Activated effector memory CD4-positive, alpha-beta T cell treated with Interleukin-2 at 50 U/mL for 16 hours (primary cell): ENCODE results near the gene KCTD20.
A peak's percentile ranks its signal among the peaks of the same experiment; 100 is the strongest.
"Not testable (repeated sequence)": the region's sequence is repeated elsewhere in the genome, so short reads cannot be mapped to it uniquely, and the experiment has no call there.

Experiments
- DNase-seq: peaks from one replicate; pipeline ENCODE4 v3.0.0-alpha.2; 2020

KCTD20 gene

GRCh38 chr6:36442671-36443470 lies at the start of gene KCTD20, which contains the start of gene PXT1:
TSS of gene KCTD20 (plus strand) at chr6:36443000. CDS start at chr6:36470098, 27,098 bp downstream.
TSS of gene PXT1 (minus strand) at chr6:36442854. CDS start at chr6:36426082, 16,772 bp downstream.
- peak; percentile 76 for DNase-seq

- no peak for DNase-seq
Measured at GRCh38 chr6:36399970-36400369, 42.8 kb upstream of the KCTD20 start.

GRCh38 chr6:36402481-36402880 lies 40.3 kb upstream of the KCTD20 start:
- DNase-seq, result no peak

GRCh38 chr6:36404164-36404563 lies 38.6 kb upstream of the KCTD20 start:
- DNase-seq, result no peak

- not testable (repeated sequence) for DNase-seq
Measured at GRCh38 chr6:36409718-36410117, 33.1 kb upstream of the KCTD20 start.

- no peak for DNase-seq
Measured at GRCh38 chr6:36413489-36414480, 29.0 kb upstream of the KCTD20 start.

GRCh38 chr6:36414481-36414880 lies 28.3 kb upstream of the KCTD20 start:
- DNase-seq, result no peak

- DNase-seq, result no peak
Measured at GRCh38 chr6:36418558-36418957, 24.2 kb upstream of the KCTD20 start.

GRCh38 chr6:36419310-36419709 lies 23.5 kb upstream of the KCTD20 start:
- no peak for DNase-seq

- no peak for DNase-seq
Measured at GRCh38 chr6:36422714-36423100, 20.1 kb upstream of the KCTD20 start.

- peak; percentile 97 for DNase-seq
Measured at GRCh38 chr6:36423101-36423824, 19.5 kb upstream of the KCTD20 start.

GRCh38 chr6:36426622-36427021 lies 16.2 kb upstream of the KCTD20 start:
- DNase-seq, result no peak

GRCh38 chr6:36428911-36429310 lies 13.9 kb upstream of the KCTD20 start:
- DNase-seq, result no peak

GRCh38 chr6:36430351-36430750 lies 12.4 kb upstream of the KCTD20 start:
- no peak for DNase-seq

GRCh38 chr6:36431197-36431596 lies 11.6 kb upstream of the KCTD20 start:
- DNase-seq, result no peak

GRCh38 chr6:36432151-36432671 lies 10.6 kb upstream of the KCTD20 start:
- DNase-seq, result no peak

GRCh38 chr6:36436466-36436865 lies 6.3 kb upstream of the KCTD20 start:
- no peak for DNase-seq

- DNase-seq, result peak; percentile 64
Measured at GRCh38 chr6:36441307-36441894, 1.4 kb upstream of the KCTD20 start.

GRCh38 chr6:36442103-36442670 lies 613 bp upstream of the KCTD20 start:
- no peak for DNase-seq

- DNase-seq, result peak; percentile 20
Measured at GRCh38 chr6:36443471-36444428, 950 bp downstream of the KCTD20 start.

- DNase-seq, result no peak
Measured at GRCh38 chr6:36444470-36444869, 1.7 kb downstream of the KCTD20 start.
